Measurements from ENCODE around the gene CDADC1.

- TF ChIP-seq ZFX (IDR thresholded peaks at IDR 0.05; ENCODE audit: borderline replicate concordance) = no peak
- TF ChIP-seq, protein P1, sequence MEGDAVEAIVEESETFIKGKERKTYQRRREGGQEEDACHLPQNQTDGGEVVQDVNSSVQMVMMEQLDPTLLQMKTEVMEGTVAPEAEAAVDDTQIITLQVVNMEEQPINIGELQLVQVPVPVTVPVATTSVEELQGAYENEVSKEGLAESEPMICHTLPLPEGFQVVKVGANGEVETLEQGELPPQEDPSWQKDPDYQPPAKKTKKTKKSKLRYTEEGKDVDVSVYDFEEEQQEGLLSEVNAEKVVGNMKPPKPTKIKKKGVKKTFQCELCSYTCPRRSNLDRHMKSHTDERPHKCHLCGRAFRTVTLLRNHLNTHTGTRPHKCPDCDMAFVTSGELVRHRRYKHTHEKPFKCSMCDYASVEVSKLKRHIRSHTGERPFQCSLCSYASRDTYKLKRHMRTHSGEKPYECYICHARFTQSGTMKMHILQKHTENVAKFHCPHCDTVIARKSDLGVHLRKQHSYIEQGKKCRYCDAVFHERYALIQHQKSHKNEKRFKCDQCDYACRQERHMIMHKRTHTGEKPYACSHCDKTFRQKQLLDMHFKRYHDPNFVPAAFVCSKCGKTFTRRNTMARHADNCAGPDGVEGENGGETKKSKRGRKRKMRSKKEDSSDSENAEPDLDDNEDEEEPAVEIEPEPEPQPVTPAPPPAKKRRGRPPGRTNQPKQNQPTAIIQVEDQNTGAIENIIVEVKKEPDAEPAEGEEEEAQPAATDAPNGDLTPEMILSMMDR (IDR thresholded peaks at IDR 0.05) = no peak
Observed at GRCh38 chr13:49320975-49321374, 73.2 kb downstream of the CDADC1 start.
